ENCODE results near the gene CCDC183. TPM values are rescaled to one million over a fixed set of nuclear protein-coding genes. Genes with fewer than 3 reads are reported as not detected.

CCDC183 gene
- total RNA-seq, 4 donors from 2014 or later: 0.51 to 2.4 (median 1.5) TPM

DNA sequence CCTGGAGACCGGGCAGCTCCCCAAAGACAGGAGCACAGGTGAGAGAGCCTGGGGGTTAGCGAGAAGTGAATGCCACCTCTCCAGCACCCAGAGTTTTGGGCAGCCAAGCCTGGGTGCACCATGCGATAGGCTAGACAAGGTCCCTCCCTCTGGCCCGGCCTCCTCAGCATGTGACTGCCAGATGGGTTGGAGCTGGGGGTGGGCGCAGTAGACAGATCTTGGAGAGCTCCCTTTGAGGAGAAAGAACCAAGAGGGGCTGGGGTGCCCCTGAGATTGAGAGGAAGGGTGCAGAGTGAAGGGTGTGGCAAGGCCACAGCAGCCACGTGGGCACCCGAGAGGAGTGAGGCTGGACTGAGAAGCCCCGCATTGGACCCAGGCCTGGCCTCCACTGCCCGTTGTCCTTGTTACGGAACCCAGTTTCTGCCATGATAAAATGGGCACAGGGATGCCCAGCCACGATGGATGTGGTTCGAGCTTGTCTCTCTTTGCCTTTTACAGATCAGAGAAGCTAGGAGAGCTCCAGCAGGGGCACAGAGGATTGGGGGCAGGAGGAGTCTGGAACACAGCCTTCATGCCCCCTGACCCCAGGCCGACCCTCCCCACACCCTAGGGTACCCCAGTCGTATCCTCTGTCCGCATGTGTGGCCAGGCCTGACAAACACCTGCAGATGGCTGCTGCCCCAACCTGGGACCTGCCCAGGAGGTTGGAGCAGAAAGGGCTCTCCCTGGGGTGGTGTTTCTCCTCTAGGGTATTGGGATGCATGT, 3.6 kb upstream of the CCDC183 start:
- TF ChIP-seq, protein P1, sequence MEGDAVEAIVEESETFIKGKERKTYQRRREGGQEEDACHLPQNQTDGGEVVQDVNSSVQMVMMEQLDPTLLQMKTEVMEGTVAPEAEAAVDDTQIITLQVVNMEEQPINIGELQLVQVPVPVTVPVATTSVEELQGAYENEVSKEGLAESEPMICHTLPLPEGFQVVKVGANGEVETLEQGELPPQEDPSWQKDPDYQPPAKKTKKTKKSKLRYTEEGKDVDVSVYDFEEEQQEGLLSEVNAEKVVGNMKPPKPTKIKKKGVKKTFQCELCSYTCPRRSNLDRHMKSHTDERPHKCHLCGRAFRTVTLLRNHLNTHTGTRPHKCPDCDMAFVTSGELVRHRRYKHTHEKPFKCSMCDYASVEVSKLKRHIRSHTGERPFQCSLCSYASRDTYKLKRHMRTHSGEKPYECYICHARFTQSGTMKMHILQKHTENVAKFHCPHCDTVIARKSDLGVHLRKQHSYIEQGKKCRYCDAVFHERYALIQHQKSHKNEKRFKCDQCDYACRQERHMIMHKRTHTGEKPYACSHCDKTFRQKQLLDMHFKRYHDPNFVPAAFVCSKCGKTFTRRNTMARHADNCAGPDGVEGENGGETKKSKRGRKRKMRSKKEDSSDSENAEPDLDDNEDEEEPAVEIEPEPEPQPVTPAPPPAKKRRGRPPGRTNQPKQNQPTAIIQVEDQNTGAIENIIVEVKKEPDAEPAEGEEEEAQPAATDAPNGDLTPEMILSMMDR (IDR thresholded peaks at IDR 0.05; ENCODE audit: low read depth): no peak

DNA sequence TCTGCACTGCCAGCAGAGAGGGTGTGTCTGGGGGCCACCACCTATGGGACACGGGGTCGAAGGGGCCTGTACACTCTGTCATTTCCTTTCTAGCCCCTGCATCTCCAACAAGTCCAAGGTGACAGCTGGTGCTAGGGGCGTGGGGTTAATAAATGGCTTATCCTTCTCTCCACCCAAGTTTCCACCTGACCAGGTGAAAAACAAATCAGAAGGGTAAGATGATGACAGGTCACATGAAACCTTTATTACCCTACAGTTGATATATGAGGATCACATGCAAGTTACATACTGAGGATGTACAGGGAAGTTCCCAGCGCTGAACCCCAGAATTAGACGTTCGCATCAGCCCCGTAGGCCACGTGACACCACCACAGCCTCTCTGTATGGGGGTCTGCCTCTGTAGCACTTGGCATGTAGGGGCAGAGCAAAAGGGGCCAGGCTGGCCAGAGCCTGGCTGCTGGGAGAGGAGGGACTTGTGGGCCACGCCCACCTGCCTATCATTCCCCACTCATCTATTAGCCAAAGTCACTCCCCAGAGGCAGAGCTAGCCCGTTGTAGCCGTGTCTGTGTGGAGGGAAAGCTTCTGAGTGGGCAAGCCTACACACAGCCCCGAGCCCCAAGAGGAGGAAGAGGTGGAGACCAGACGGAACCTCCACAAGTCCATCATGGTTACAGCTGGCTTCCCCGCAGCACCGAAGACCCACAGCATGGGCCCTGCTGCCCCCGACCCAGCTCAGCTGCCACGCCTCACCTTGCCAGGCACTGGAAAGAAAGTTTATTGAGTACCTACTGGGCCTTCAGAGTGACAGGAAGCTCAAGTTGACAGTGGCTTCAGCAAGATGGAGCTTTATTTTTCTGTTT, 2.8 kb upstream of the CCDC183 start:
- TF ChIP-seq, protein P1 (IDR thresholded peaks at IDR 0.05; ENCODE audit: low read depth): no peak

DNA sequence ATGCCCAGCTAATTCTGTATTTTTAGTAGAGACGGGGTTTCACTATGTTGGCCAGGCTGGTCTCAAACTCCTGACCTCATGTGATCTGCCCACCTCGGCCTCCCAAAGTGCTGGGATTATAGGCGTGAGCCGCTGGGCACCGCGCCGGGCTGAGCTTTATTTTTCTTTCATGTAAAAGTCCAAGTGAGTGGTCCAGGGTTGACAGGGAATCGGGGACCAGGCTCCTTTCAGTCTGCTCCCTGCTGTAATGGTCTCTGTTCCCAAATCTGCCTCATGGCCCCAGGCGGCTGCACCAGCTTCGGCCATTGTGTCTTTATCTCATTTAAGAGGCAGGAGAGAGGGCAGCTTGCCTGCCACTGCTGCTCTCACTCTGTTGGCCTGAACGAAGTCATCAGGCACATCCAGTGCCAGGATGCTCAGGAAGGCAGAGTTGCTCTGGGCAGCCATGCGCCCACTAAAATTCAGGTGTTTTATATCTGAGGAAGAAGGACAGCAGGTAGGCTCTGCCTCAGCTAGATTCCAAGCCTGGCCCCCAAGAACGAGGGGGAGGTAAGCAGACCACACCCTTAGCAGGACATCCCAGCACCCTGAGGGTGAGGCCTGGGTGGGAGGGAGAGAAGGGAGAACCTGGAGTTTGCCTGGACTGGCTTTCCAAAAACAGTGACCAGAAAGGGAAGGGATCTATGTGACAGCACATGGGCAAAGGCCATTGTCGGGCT, 1.7 kb upstream of the CCDC183 start:
- TF ChIP-seq, protein P1 (IDR thresholded peaks at IDR 0.05; ENCODE audit: low read depth): no peak

DNA sequence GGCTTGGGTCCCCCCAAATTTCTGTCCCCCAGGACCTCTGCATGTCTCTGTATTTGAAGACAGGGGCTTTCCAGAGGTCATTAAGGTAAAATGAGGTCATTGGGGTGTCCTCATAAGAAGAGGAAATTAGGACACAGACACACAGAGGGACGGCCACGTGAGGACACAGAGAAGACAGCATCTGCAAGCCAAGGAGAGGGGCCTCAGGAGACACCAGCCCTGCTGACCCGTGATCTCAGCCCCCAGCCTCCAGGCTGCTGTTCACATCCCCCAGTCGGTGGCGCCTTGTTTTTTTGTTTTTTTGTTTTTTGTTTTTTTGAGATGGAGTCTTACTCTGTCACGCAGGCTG, 1.2 kb upstream of the CCDC183 start:
- TF ChIP-seq, protein P1 (IDR thresholded peaks at IDR 0.05; ENCODE audit: low read depth): no peak

DNA sequence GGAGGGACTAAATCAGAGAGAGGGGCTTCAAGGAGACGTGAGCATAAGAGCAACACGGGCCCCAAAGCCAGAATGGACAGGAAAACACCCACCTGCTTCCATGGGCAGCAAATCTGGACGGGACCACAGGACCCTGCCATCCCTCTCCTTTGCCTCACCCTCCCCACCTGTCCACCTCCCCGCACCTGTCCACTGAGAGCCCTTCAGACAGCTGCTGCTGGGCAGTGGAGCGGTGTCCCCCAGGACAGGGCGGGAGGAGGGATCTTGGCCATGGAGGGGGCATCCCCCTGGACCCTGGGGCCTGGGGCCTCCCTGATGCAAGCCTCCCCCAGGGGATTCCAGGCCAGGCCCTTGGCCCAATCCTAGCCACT, 2.6 kb downstream of the CCDC183 start:
- TF ChIP-seq, protein P1 (IDR thresholded peaks at IDR 0.05; ENCODE audit: low read depth): no peak

DNA sequence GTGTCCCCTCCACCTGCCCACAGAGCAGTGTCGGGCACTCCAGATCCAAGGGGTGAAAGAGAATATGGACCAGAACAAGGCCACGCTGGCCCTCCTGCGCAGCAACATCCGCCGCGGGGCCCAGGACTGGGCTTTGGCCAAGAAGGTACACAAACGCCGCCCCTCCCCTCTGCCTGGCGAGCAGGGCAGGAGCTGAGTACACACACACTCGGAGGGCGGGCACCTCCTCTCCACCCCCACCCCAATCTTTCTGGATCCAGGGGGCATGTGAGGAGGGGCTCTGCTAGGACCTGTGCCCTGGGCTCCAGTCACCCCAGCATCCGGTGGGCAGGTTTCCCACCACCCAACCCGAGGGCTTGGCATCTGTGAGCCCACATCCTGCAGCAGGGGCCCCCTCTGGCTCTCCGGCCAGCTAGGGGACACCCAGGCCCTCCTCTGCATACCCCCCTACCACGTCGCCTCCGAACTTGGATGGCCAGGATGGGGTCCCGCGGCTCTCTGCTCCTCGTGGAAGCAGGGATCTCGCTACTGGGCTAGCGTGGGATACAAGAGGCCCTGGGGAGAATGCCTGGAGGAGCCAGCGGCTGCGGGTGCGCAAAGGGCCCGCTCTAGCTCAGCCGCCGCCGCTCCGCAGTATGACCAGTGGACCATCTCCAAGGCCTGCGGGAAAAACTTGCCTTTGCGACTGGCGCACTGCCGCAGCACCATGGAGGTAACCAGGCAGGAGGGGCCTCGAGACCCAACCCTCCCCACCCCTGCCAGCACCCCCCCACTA, 3.1 kb downstream of the CCDC183 start:
- TF ChIP-seq, protein P1 (IDR thresholded peaks at IDR 0.05; ENCODE audit: low read depth): no peak

Data from subcutaneous adipose tissue (tissue), 4 donors.